Thymus (tissue), 11 donors: ENCODE data around the gene PNLIP. TPM values are rescaled to one million over a fixed set of nuclear protein-coding genes. Genes with fewer than 3 reads are reported as not detected.

Source experiments
- DNase-seq, 9 donors: peaks; one replicate each; pipeline ENCODE4 v3.0.0-alpha.2; 2013; ENCODE audit warnings: low spot score in 9 of 9, low read depth in 6 of 9, missing footprints in 1 of 9
- H3K27ac ChIP-seq, 2 donors: one replicate each; pipeline ENCODE4 v1.5.1; 2013; ENCODE audit warnings: control low read depth in 1 of 2, low read depth in 1 of 2, low read length in 1 of 2, mild to moderate bottlenecking in 1 of 2, moderate library complexity in 1 of 2
- H3K27me3 ChIP-seq, 2 donors: one replicate each; pipeline ENCODE4 v1.5.1; 2013; ENCODE audit warnings: low read length in 1 of 2; ENCODE audit not compliant: control insufficient read depth in 2 of 2, insufficient read depth in 1 of 2
- H3K36me3 ChIP-seq, 2 donors: one replicate each; pipeline ENCODE4 v1.5.1; 2013; ENCODE audit warnings: low read length in 1 of 2, mild to moderate bottlenecking in 1 of 2, moderate library complexity in 1 of 2; ENCODE audit not compliant: control insufficient read depth in 2 of 2, insufficient read depth in 2 of 2
- H3K4me1 ChIP-seq, 2 donors: one replicate each; pipeline ENCODE4 v1.5.1; 2013; ENCODE audit warnings: low read length in 2 of 2; ENCODE audit not compliant: control insufficient read depth in 2 of 2, insufficient read depth in 2 of 2
- H3K4me3 ChIP-seq, 2 donors: one replicate each; pipeline ENCODE4 v1.5.1; 2013; ENCODE audit warnings: low read length in 2 of 2, control low read depth in 1 of 2, mild to moderate bottlenecking in 1 of 2
- H3K9me3 ChIP-seq, 2 donors: one replicate each; pipeline ENCODE4 v1.5.1; 2013; ENCODE audit warnings: low read length in 1 of 2, mild to moderate bottlenecking in 1 of 2; ENCODE audit not compliant: control insufficient read depth in 2 of 2, insufficient read depth in 1 of 2
- WGBS: extraction: QIAGEN DNeasy Blood & Tissue Kit; methylation state at CpG from one replicate; pipeline ENCODE4 v1.1.7; 2013; 5-methylcytosine and 5-hydroxymethylcytosine counted together
- polyA plus RNA-seq: library from polyadenylated mRNA; stranded (reverse); fragments of 200-250 nt; gene quantifications from one replicate; pipeline ENCODE4 v1.2.3, GENCODE V29; 2013
- total RNA-seq: library from RNA; stranded (reverse); fragments of 120-200 nt; gene quantifications from one replicate; pipeline ENCODE4 v1.2.4, GENCODE V29; 2013
- donor health status: healthy.

Gene PNLIP
- total and polyA plus RNA-seq, 2 donors: 0.09 to 0.18 TPM

GRCh38 chr10:116593139-116593740 lies 47.5 kb downstream of the PNLIP start:
- no peak overlapping the region for H3K27ac ChIP-seq
- WGBS: 96% methylated on average over 5 of the region's 5 CpGs
- no peaks in the 10 kb centered on the region for H3K27me3 ChIP-seq
- H3K4me1 ChIP-seq: no peaks in the 10 kb centered on the region
- no peaks in the 10 kb centered on the region for H3K9me3 ChIP-seq
- H3K4me3 ChIP-seq: no peak overlapping the region
- DNase-seq: no peak
- H3K36me3 ChIP-seq: no peaks in the 10 kb centered on the region

GRCh38 chr10:116594525-116595035 lies 48.8 kb downstream of the PNLIP start:
- 93% methylated on average over 7 of the region's 7 CpGs for WGBS
- H3K27me3 ChIP-seq: no peaks in the 10 kb centered on the region
- no peak for DNase-seq

GRCh38 chr10:116596062-116596461 lies 50.3 kb downstream of the PNLIP start:
- Histone ChIP-seq H3K27me3 (no peaks in the 10 kb centered on the region), H3K4me3 (no peak overlapping the region), H3K9me3 (no peaks in the 10 kb centered on the region), H3K36me3 (no peaks in the 10 kb centered on the region), H3K27ac (no peak overlapping the region), H3K4me1 (no peaks in the 10 kb centered on the region)
- DNase-seq: no peak
- 80% methylated on average over 2 of the region's 2 CpGs for WGBS

More at GRCh38 chr10:116594525-116595035, 48.8 kb downstream of the PNLIP start:
- no peaks in the 10 kb centered on the region for H3K36me3 ChIP-seq
- no peak overlapping the region for H3K4me3 ChIP-seq
- H3K4me1 ChIP-seq: no peaks in the 10 kb centered on the region
- H3K27ac ChIP-seq: no peak overlapping the region
- no peaks in the 10 kb centered on the region for H3K9me3 ChIP-seq

GRCh38 chr10:116597543-116597942 lies 51.8 kb downstream of the PNLIP start:
- no peaks in the 10 kb centered on the region for H3K4me1 ChIP-seq
- WGBS: 94% methylated on average over 5 of the region's 5 CpGs
- H3K27me3 ChIP-seq: no peaks in the 10 kb centered on the region
- H3K9me3 ChIP-seq: no peaks in the 10 kb centered on the region
- H3K36me3 ChIP-seq: no peaks in the 10 kb centered on the region
- H3K27ac ChIP-seq: no peak overlapping the region
- no peak overlapping the region for H3K4me3 ChIP-seq
- no peak for DNase-seq

- no peak for DNase-seq
- Histone ChIP-seq H3K27me3 (no peaks in the 10 kb centered on the region), H3K36me3 (no peaks in the 10 kb centered on the region), H3K4me3 (no peak overlapping the region), H3K27ac (no peak overlapping the region), H3K9me3 (no peaks in the 10 kb centered on the region), H3K4me1 (no peaks in the 10 kb centered on the region)
These were observed 52.6 kb downstream of the PNLIP start for GRCh38 chr10:116598329-116598728.

- Histone ChIP-seq H3K36me3 (no peaks in the 10 kb centered on the region), H3K9me3 (no peaks in the 10 kb centered on the region), H3K4me1 (no peaks in the 10 kb centered on the region), H3K4me3 (no peak overlapping the region), H3K27ac (no peak overlapping the region), H3K27me3 (no peaks in the 10 kb centered on the region)
- 85% methylated on average over 5 of the region's 5 CpGs for WGBS
- DNase-seq: no peak
These were observed 54.3 kb downstream of the PNLIP start for GRCh38 chr10:116599991-116600390.

- Histone ChIP-seq H3K4me1 (no peaks in the 10 kb centered on the region), H3K36me3 (no peaks in the 10 kb centered on the region), H3K4me3 (no peak overlapping the region), H3K27ac (no peak overlapping the region), H3K9me3 (no peaks in the 10 kb centered on the region), H3K27me3 (no peaks in the 10 kb centered on the region)
- DNase-seq: no peak
- WGBS: 92% methylated on average over 10 of the region's 10 CpGs
These were observed 57.1 kb downstream of the PNLIP start for GRCh38 chr10:116602648-116603400.

GRCh38 chr10:116606061-116606483 lies 60.3 kb downstream of the PNLIP start:
- Histone ChIP-seq H3K36me3 (no peaks in the 10 kb centered on the region), H3K9me3 (peaks cover 0 to 1% of the 10 kb centered on the region in 2 donors), H3K27me3 (peaks cover 7 to 21% of the 10 kb centered on the region in 2 donors), H3K27ac (no peak overlapping the region), H3K4me1 (no peaks in the 10 kb centered on the region), H3K4me3 (no peak overlapping the region)
- 81% methylated on average over 8 of the region's 8 CpGs for WGBS
- DNase-seq: no peak

GRCh38 chr10:116607336-116607735 lies 61.6 kb downstream of the PNLIP start:
- Histone ChIP-seq H3K36me3 (no peaks in the 10 kb centered on the region), H3K9me3 (peaks cover 0 to 1% of the 10 kb centered on the region in 2 donors), H3K4me3 (no peak overlapping the region), H3K27ac (no peak overlapping the region), H3K27me3 (peaks cover 7 to 21% of the 10 kb centered on the region in 2 donors), H3K4me1 (no peaks in the 10 kb centered on the region)
- no peak for DNase-seq
- 89% methylated on average over 6 of the region's 6 CpGs for WGBS
